ENCODE results near the gene COL5A3. TPM values are rescaled to one million over a fixed set of nuclear protein-coding genes. Genes with fewer than 3 reads are reported as not detected.

COL5A3 gene
- total RNA-seq, 4 donors from 2014 or later: 5.7 to 9.8 (median 6.6) TPM

- no peak for ATAC-seq
- TF ChIP-seq, protein P1, sequence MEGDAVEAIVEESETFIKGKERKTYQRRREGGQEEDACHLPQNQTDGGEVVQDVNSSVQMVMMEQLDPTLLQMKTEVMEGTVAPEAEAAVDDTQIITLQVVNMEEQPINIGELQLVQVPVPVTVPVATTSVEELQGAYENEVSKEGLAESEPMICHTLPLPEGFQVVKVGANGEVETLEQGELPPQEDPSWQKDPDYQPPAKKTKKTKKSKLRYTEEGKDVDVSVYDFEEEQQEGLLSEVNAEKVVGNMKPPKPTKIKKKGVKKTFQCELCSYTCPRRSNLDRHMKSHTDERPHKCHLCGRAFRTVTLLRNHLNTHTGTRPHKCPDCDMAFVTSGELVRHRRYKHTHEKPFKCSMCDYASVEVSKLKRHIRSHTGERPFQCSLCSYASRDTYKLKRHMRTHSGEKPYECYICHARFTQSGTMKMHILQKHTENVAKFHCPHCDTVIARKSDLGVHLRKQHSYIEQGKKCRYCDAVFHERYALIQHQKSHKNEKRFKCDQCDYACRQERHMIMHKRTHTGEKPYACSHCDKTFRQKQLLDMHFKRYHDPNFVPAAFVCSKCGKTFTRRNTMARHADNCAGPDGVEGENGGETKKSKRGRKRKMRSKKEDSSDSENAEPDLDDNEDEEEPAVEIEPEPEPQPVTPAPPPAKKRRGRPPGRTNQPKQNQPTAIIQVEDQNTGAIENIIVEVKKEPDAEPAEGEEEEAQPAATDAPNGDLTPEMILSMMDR (IDR thresholded peaks at IDR 0.05 in 4 of 5, conservative IDR thresholded peaks at IDR 0.05 in 1 of 5): no peak
- no peak for TF ChIP-seq POLR2A (IDR thresholded peaks at IDR 0.05)
- Histone ChIP-seq H3K27ac (no peak overlapping the region), H3K36me3 (no peaks in the 10 kb centered on the region), H3K9me3 (peaks cover 3 to 23% (median 5%) of the 10 kb centered on the region in 3 donors), H3K27me3 (peaks cover 0 to 8% (median 0%) of the 10 kb centered on the region in 3 donors), H3K4me1 (no peaks in the 10 kb centered on the region), H3K4me3 (peak overlapping the region in 1 of 4 donors; percentile 20)
- in situ Hi-C loops (cut with MboI; ENCODE audit: low sequenced_read_pairs in 4 of 4): no loop called here
- no peak for DNase-seq
- intact Hi-C loops (cut with DNase I; ENCODE audit: low total_unique reads): no loop called here
Measured at GRCh38 chr19:10044390-10044789, 34.1 kb upstream of the COL5A3 start.

- H3K4me3 ChIP-seq: peak overlapping the region in 1 of 4 donors; percentile 20
- H3K27ac ChIP-seq: no peak overlapping the region
- H3K36me3 ChIP-seq: no peaks in the 10 kb centered on the region
- in situ Hi-C loops (cut with MboI; ENCODE audit: low sequenced_read_pairs in 4 of 4): no loop called here
- no peaks in the 10 kb centered on the region for H3K4me1 ChIP-seq
- intact Hi-C loops (cut with DNase I; ENCODE audit: low total_unique reads): no loop called here
- H3K27me3 ChIP-seq: peaks cover 0 to 8% (median 0%) of the 10 kb centered on the region in 3 donors
- peaks cover 3 to 23% (median 5%) of the 10 kb centered on the region in 3 donors for H3K9me3 ChIP-seq
- TF ChIP-seq, protein P1 (IDR thresholded peaks at IDR 0.05 in 4 of 5, conservative IDR thresholded peaks at IDR 0.05 in 1 of 5): no peak
- no peak for TF ChIP-seq POLR2A (IDR thresholded peaks at IDR 0.05)
- no peak for DNase-seq
- ATAC-seq: no peak
Measured at GRCh38 chr19:10043286-10043927, 33.1 kb upstream of the COL5A3 start.

DNA sequence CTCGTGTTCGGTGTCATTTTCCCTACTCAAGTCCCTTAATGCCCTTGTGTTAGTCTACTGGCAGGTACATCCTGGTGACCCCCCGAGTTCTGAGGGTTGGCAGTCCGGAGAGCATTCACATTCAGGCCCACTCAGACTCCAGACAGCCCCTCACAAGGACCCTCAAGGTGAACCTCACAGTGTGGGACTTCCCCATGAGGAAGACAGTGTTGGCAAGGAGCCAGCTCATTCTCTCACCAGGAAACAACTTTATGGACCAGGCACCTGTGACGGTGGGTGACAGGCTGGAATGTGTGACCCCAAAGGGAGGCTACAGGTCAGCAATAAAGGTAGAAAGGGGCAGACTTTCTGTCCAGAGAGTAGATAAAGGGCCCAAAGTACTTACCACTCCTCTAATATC lies 27.5 kb upstream of the COL5A3 start:
- H3K4me1 ChIP-seq: no peaks in the 10 kb centered on the region
- H3K27me3 ChIP-seq: peaks cover 0 to 4% (median 3%) of the 10 kb centered on the region in 3 donors
- intact Hi-C loops (cut with DNase I; ENCODE audit: low total_unique reads): no loop called here
- no peaks in the 10 kb centered on the region for H3K36me3 ChIP-seq
- ATAC-seq (no peak), DNase-seq (no peak)
- H3K27ac ChIP-seq: no peak overlapping the region
- in situ Hi-C loops (cut with MboI; ENCODE audit: low sequenced_read_pairs in 4 of 4): no loop called here
- H3K4me3 ChIP-seq: no peak overlapping the region
- peaks cover 0 to 8% (median under 1%) of the 10 kb centered on the region in 3 donors for H3K9me3 ChIP-seq
- TF ChIP-seq POLR2A (IDR thresholded peaks at IDR 0.05): no peak
- TF ChIP-seq, protein P1 (IDR thresholded peaks at IDR 0.05 in 4 of 5, conservative IDR thresholded peaks at IDR 0.05 in 1 of 5): no peak

DNA sequence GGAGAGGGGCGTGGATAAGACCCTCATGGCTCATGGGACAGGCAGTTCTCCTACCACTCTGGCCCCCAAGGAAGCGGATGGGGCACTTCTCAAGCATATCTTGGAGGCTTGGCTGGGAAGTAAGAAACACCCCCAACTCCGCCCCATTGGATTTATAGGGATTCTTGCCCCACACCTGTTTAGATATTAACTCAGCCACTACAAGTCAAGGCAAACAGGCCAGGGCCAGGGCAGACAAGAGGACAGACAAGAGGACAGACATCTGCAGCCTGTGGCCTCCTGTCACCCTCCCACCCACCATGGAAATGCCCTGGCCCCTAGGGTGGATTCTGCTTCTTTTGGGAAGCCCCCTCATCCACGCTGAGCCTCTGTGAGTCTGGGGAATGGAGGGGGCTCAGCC lies 27.1 kb upstream of the COL5A3 start:
- in situ Hi-C loops (cut with MboI; ENCODE audit: low sequenced_read_pairs in 4 of 4) (no loop called here), intact Hi-C loops (cut with DNase I; ENCODE audit: low total_unique reads) (no loop called here)
- Histone ChIP-seq H3K9me3 (peaks cover 0 to 3% (median 0%) of the 10 kb centered on the region in 3 donors), H3K36me3 (no peaks in the 10 kb centered on the region), H3K4me1 (no peaks in the 10 kb centered on the region), H3K27me3 (peaks cover 0 to 4% (median 3%) of the 10 kb centered on the region in 3 donors), H3K4me3 (no peak overlapping the region), H3K27ac (no peak overlapping the region)
- DNase-seq (no peak), ATAC-seq (no peak)
- no peak for TF ChIP-seq POLR2A (IDR thresholded peaks at IDR 0.05)
- TF ChIP-seq, protein P1 (IDR thresholded peaks at IDR 0.05 in 4 of 5, conservative IDR thresholded peaks at IDR 0.05 in 1 of 5): no peak
